ENCODE results near the gene PLOD2.
A peak's percentile ranks its signal among the peaks of the same experiment; 100 is the strongest.

PLOD2 gene

GRCh38 chr3:146161663-146162002 lies 649 bp upstream of the PLOD2 start:
- peak; percentile 19 for DNase-seq
- no peaks in the 10 kb centered on the region for H3K27me3 Mint-ChIP-seq (ENCODE audit: low read depth, poor library complexity)
- H3K27ac Mint-ChIP-seq: peak overlapping the region; percentile 93
- peaks cover 4% of the 10 kb centered on the region for H3K36me3 Mint-ChIP-seq (ENCODE audit: low read depth)
- peaks cover 78% of the 10 kb centered on the region for H3K4me1 Mint-ChIP-seq
- no peaks in the 10 kb centered on the region for H3K9me3 Mint-ChIP-seq
- H3K4me3 Mint-ChIP-seq: peak overlapping the region; percentile 83
- TF ChIP-seq CTCF (IDR thresholded peaks at IDR 0.05): no peak

DNA sequence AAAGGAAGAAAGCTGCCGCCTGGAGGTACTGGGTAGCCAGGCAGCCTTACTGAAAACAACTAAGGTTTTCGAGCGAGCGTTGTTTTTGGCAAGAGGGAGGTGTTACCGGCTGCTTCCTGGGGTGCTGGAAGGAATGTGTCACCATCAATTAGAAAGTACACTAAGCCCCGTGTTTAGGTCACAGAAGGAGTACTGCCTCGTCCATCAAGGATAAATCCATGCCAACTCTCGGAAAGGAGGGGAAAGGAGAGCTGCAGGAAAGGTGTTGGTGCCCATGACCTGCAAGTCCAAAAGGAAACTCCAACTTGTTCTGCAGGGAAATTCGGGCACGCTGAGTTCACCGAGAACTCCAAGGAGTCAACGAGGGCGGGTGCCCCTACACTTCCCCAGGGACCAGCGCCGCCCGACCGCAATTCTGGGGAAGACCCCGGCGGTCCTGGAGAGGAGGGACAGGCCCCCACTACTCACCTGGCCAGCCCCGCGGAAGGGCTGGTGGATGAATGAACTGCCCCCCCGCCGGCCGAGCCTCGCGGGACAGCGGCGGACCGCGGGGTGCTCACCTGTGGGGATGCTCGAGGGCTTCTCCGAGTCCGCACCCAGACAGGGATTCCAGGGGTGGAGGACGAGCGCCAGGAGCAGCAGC lies 542 bp downstream of the PLOD2 start:
- no peaks in the 10 kb centered on the region for H3K27me3 Mint-ChIP-seq (ENCODE audit: low read depth, poor library complexity)
- peak overlapping the region; percentile 92 for H3K4me3 Mint-ChIP-seq
- H3K9me3 Mint-ChIP-seq: no peaks in the 10 kb centered on the region
- peak; percentile 46 for TF ChIP-seq CTCF (IDR thresholded peaks at IDR 0.05)
- H3K27ac Mint-ChIP-seq: peak overlapping the region; percentile 96
- H3K4me1 Mint-ChIP-seq: peaks cover 75% of the 10 kb centered on the region
- DNase-seq: peak; percentile 59
- peaks cover 8% of the 10 kb centered on the region for H3K36me3 Mint-ChIP-seq (ENCODE audit: low read depth)

- Mint-ChIP-seq H3K27ac (peak overlapping the region; percentile 96), H3K36me3 (ENCODE audit: low read depth) (peaks cover 8% of the 10 kb centered on the region), H3K27me3 (ENCODE audit: low read depth, poor library complexity) (no peaks in the 10 kb centered on the region), H3K9me3 (no peaks in the 10 kb centered on the region), H3K4me3 (peak overlapping the region; percentile 92), H3K4me1 (peaks cover 70% of the 10 kb centered on the region)
- no peak for DNase-seq
- no peak for TF ChIP-seq CTCF (IDR thresholded peaks at IDR 0.05)
Measured at GRCh38 chr3:146159616-146160320, 1.2 kb downstream of the PLOD2 start.

GRCh38 chr3:146159037-146159436 lies 1.9 kb downstream of the PLOD2 start:
- Mint-ChIP-seq H3K27me3 (ENCODE audit: low read depth, poor library complexity) (no peaks in the 10 kb centered on the region), H3K36me3 (ENCODE audit: low read depth) (peaks cover 8% of the 10 kb centered on the region), H3K9me3 (no peaks in the 10 kb centered on the region), H3K4me3 (peak overlapping the region; percentile 92), H3K27ac (no peak overlapping the region), H3K4me1 (peaks cover 73% of the 10 kb centered on the region)
- no peak for DNase-seq
- no peak for TF ChIP-seq CTCF (IDR thresholded peaks at IDR 0.05)

- DNase-seq: no peak
- Mint-ChIP-seq H3K27ac (no peak overlapping the region), H3K27me3 (ENCODE audit: low read depth, poor library complexity) (no peaks in the 10 kb centered on the region), H3K4me3 (peak overlapping the region; percentile 92), H3K4me1 (peaks cover 78% of the 10 kb centered on the region), H3K9me3 (no peaks in the 10 kb centered on the region), H3K36me3 (ENCODE audit: low read depth) (peaks cover 13% of the 10 kb centered on the region)
- no peak for TF ChIP-seq CTCF (IDR thresholded peaks at IDR 0.05)
Measured at GRCh38 chr3:146157325-146158060, 3.5 kb downstream of the PLOD2 start.

Measured in nephron progenitor cell (in vitro differentiated cells).